Measurements from ENCODE around the gene GALNT12.

DNA sequence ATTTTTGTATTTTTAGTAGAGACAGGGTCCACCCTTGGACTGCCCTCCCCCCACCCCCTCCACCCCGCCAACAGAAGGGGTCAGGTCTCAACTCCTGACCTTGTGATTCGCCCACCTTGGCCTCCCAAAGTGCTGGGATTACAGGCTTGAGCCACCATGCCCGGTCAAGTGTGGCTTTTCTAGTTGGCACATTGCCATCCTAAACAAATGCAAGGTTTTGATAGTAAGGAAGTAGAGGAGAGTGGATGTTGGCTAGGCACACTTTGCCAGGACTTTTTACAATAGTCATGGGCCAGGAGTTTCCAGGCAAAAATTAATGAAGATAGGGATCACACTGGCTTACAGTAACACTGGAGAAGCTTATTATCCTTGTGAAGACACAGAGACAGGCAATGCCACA, 62.4 kb downstream of the GALNT12 start:
- TF ChIP-seq, protein P1, sequence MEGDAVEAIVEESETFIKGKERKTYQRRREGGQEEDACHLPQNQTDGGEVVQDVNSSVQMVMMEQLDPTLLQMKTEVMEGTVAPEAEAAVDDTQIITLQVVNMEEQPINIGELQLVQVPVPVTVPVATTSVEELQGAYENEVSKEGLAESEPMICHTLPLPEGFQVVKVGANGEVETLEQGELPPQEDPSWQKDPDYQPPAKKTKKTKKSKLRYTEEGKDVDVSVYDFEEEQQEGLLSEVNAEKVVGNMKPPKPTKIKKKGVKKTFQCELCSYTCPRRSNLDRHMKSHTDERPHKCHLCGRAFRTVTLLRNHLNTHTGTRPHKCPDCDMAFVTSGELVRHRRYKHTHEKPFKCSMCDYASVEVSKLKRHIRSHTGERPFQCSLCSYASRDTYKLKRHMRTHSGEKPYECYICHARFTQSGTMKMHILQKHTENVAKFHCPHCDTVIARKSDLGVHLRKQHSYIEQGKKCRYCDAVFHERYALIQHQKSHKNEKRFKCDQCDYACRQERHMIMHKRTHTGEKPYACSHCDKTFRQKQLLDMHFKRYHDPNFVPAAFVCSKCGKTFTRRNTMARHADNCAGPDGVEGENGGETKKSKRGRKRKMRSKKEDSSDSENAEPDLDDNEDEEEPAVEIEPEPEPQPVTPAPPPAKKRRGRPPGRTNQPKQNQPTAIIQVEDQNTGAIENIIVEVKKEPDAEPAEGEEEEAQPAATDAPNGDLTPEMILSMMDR (IDR thresholded peaks at IDR 0.05): no peak
- no peak for TF ChIP-seq SIN3A (IDR thresholded peaks at IDR 0.05; ENCODE audit: borderline replicate concordance, insufficient read depth, low read depth, low read length)
- TF ChIP-seq POLR2AphosphoS5 (IDR thresholded peaks at IDR 0.05; ENCODE audit: low read depth, low read length): no peak
